OCI-LY1 (cell line): ENCODE data around the gene DES.

Experiments
- H2AFZ ChIP-seq: fragments of 200-600 bp; sonication (generic), shearing (Covaris generic); 2 replicates; pipeline ENCODE4 v1.6.0; 2014; ENCODE audit warnings: antibody characterized with exemption, mild to moderate bottlenecking, low read length
- H3F3A ChIP-seq: fragments of 200-600 bp; sonication (generic), shearing (Covaris generic); 2 replicates; pipeline ENCODE4 v1.6.0; 2014; ENCODE audit warnings: mild to moderate bottlenecking, antibody characterized with exemption, low read length, moderate library complexity; ENCODE audit not compliant: insufficient read depth
- H3K27ac ChIP-seq: fragments of 200-600 bp; sonication (generic); 2 replicates; pipeline ENCODE4 v1.5.1; 2014; ENCODE audit warnings: low read length, mixed run types, mild to moderate bottlenecking, low read depth; ENCODE audit not compliant: poor library complexity, severe bottlenecking
- H3K27me3 ChIP-seq: fragments of 200-600 bp; sonication (generic); 2 replicates; pipeline ENCODE4 v1.6.0; 2014; ENCODE audit warnings: antibody characterized with exemption, mild to moderate bottlenecking, low read length, moderate library complexity; ENCODE audit not compliant: insufficient read depth
- H3K36me3 ChIP-seq: fragments of 200-600 bp; sonication (generic); 2 replicates; pipeline ENCODE4 v1.6.1; 2014; ENCODE audit warnings: mild to moderate bottlenecking, antibody characterized with exemption, low read length, moderate library complexity, mixed read lengths; ENCODE audit not compliant: insufficient read depth
- H3K4me1 ChIP-seq: fragments of 200-600 bp; sonication (generic); 2 replicates; pipeline ENCODE4 v1.5.1; 2014; ENCODE audit warnings: mild to moderate bottlenecking, low read length, moderate library complexity; ENCODE audit not compliant: insufficient read depth, severe bottlenecking
- H3K4me2 ChIP-seq: fragments of 200-600 bp; sonication (generic), shearing (Covaris generic); 2 replicates; pipeline ENCODE4 v1.6.1; 2014; ENCODE audit warnings: low read length
- H3K4me3 ChIP-seq: fragments of 200-600 bp; sonication (generic); 2 replicates; pipeline ENCODE4 v1.5.1; 2014; ENCODE audit warnings: low read length, low read depth, mild to moderate bottlenecking, mixed read lengths; ENCODE audit not compliant: poor library complexity, severe bottlenecking
- H3K79me2 ChIP-seq: fragments of 200-600 bp; shearing (Covaris generic); 2 replicates; pipeline ENCODE4 v1.6.1; 2016; ENCODE audit warnings: mixed run types, low read length, mixed read lengths; ENCODE audit not compliant: insufficient read depth
- H3K9ac ChIP-seq: fragments of 200-600 bp; sonication (generic), shearing (Covaris generic); 2 replicates; pipeline ENCODE4 v1.6.1; 2014; ENCODE audit warnings: mild to moderate bottlenecking, low read length, mixed read lengths
- H3K9me2 ChIP-seq: fragments of 200-600 bp; sonication (generic), shearing (Covaris generic); 2 replicates; pipeline ENCODE4 v1.6.1; 2014; ENCODE audit warnings: low read depth, mild to moderate bottlenecking, low read length, mixed read lengths
- H3K9me3 ChIP-seq: fragments of 200-600 bp; shearing (Covaris generic); 2 replicates; pipeline ENCODE4 v1.6.1; 2014; ENCODE audit warnings: low read length, mixed read lengths
- H4K20me1 ChIP-seq: fragments of 200-600 bp; sonication (generic), shearing (Covaris generic); 2 replicates; pipeline ENCODE4 v1.6.0; 2016; ENCODE audit warnings: mild to moderate bottlenecking, low read length; ENCODE audit not compliant: insufficient read depth
- EZH2 ChIP-seq: fragments of 200-600 bp; sonication (generic), shearing (Covaris generic); IDR thresholded peaks from 2 replicates; pipeline ENCODE4 v1.8.0; 2017; ENCODE audit warnings: borderline replicate concordance, mixed run types, mild to moderate bottlenecking, antibody characterized with exemption, low read length, moderate library complexity, mixed read lengths
- TF ChIP-seq, protein P1 (sequence below): fragments of 200-600 bp; sonication (generic), shearing (Covaris generic); IDR thresholded peaks from 2 replicates; pipeline ENCODE4 v1.5.1; 2017; ENCODE audit warnings: mild to moderate bottlenecking, antibody characterized with exemption, low read length, moderate library complexity, mixed read lengths

The DES gene

DNA sequence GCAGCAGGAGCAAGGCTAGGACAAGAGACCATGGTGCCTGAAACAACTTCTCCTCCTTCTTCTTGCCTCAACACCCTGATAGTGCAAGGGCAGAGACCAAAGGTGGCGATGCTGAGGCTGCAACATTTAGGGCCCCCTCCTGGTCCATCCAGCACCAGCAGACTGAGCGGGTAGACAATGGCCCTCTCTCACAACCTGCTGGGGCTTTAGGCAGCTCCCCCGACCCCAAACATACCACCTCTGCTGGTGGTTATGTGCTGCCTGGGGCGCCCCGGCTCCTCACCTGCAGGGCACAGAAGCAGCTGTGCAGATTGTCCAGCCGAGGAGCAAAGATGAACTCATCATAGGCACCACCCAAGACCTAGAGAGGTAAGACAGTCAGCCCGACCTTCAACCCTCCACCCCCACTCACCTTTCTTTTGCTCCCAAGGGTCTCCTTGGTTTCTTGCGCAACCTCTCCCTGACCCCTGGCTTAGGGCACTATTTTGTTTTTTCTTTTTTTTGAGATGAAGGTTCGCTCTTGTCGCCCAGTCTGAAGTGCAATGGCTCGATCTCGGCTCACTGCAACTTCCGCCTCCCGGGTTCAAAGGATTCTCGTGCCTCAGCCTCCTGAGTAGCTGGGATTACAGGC is 34.0 kb upstream of the DES start:
- H3K27me3 ChIP-seq, result no peaks in the 10 kb centered on the region
- H3K9ac ChIP-seq, result no peak overlapping the region
- H3K9me3 ChIP-seq, result no peaks in the 10 kb centered on the region
- no peak overlapping the region for H2AFZ ChIP-seq
- H3F3A ChIP-seq, result no peaks in the 10 kb centered on the region
- H3K79me2 ChIP-seq, result no peaks in the 10 kb centered on the region
- no peak overlapping the region for H3K27ac ChIP-seq
- TF ChIP-seq, protein P1, sequence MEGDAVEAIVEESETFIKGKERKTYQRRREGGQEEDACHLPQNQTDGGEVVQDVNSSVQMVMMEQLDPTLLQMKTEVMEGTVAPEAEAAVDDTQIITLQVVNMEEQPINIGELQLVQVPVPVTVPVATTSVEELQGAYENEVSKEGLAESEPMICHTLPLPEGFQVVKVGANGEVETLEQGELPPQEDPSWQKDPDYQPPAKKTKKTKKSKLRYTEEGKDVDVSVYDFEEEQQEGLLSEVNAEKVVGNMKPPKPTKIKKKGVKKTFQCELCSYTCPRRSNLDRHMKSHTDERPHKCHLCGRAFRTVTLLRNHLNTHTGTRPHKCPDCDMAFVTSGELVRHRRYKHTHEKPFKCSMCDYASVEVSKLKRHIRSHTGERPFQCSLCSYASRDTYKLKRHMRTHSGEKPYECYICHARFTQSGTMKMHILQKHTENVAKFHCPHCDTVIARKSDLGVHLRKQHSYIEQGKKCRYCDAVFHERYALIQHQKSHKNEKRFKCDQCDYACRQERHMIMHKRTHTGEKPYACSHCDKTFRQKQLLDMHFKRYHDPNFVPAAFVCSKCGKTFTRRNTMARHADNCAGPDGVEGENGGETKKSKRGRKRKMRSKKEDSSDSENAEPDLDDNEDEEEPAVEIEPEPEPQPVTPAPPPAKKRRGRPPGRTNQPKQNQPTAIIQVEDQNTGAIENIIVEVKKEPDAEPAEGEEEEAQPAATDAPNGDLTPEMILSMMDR, result peak; percentile 5; the same call in 1 of the 2 replicates
- no peak for TF ChIP-seq EZH2
- peaks cover 14% of the 10 kb centered on the region for H3K4me1 ChIP-seq
- H3K36me3 ChIP-seq, result peaks cover 29% of the 10 kb centered on the region
- no peak overlapping the region for H3K4me3 ChIP-seq
- no peak overlapping the region for H3K4me2 ChIP-seq
- no peaks in the 10 kb centered on the region for H3K9me2 ChIP-seq
- no peaks in the 10 kb centered on the region for H4K20me1 ChIP-seq

DNA sequence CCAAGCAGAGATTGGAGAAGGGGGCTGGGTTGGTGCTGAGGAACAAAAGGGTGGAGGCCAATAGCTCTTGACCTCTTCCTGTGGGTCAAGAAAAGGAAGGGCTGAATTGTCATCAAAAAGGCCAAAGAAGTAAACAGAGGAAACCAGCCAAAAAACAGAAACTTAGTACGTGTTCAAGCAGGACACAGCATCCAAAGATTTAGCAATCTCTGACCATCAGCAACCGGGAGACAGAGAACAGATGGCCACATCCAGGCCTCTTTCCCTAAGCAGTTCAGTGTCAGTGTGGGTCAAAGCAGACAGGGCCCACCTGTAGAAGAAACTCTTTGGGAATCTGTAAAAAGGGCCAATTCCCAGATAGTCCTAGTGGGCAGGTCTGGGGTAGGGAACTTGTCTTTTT is 33.3 kb upstream of the DES start:
- Histone ChIP-seq H2AFZ (no peak overlapping the region), H3K27me3 (no peaks in the 10 kb centered on the region), H3K27ac (no peak overlapping the region), H3K9ac (no peak overlapping the region), H3K4me3 (no peak overlapping the region), H3K9me3 (no peaks in the 10 kb centered on the region), H3K9me2 (no peaks in the 10 kb centered on the region), H3K4me2 (no peak overlapping the region), H4K20me1 (no peaks in the 10 kb centered on the region), H3K4me1 (peaks cover 14% of the 10 kb centered on the region), H3F3A (no peaks in the 10 kb centered on the region), H3K79me2 (no peaks in the 10 kb centered on the region), H3K36me3 (peaks cover 29% of the 10 kb centered on the region)
- TF ChIP-seq, protein P1, result no peak
- TF ChIP-seq EZH2, result no peak

- H3K36me3 ChIP-seq, result peaks cover 20% of the 10 kb centered on the region
- no peaks in the 10 kb centered on the region for H3K9me2 ChIP-seq
- H3K27me3 ChIP-seq, result no peaks in the 10 kb centered on the region
- H3K27ac ChIP-seq, result no peak overlapping the region
- H3K4me1 ChIP-seq, result peaks cover 14% of the 10 kb centered on the region
- H3K9me3 ChIP-seq, result no peaks in the 10 kb centered on the region
- no peak overlapping the region for H3K9ac ChIP-seq
- H3K4me3 ChIP-seq, result peak overlapping the region; percentile 74
- TF ChIP-seq EZH2, result no peak
- no peak overlapping the region for H2AFZ ChIP-seq
- no peaks in the 10 kb centered on the region for H4K20me1 ChIP-seq
- no peaks in the 10 kb centered on the region for H3F3A ChIP-seq
- H3K79me2 ChIP-seq, result no peaks in the 10 kb centered on the region
- H3K4me2 ChIP-seq, result no peak overlapping the region
These were observed 32.1 kb upstream of the DES start for GRCh38 chr2:219385958-219386520.
